ENCODE results near the gene NKX6-2. TPM values are rescaled to one million over a fixed set of nuclear protein-coding genes. Genes with fewer than 3 reads are reported as not detected.

NKX6-2 gene
- total and polyA plus RNA-seq, 4 donors, result 0.07 to 7.1 TPM; not detected in 2

DNA sequence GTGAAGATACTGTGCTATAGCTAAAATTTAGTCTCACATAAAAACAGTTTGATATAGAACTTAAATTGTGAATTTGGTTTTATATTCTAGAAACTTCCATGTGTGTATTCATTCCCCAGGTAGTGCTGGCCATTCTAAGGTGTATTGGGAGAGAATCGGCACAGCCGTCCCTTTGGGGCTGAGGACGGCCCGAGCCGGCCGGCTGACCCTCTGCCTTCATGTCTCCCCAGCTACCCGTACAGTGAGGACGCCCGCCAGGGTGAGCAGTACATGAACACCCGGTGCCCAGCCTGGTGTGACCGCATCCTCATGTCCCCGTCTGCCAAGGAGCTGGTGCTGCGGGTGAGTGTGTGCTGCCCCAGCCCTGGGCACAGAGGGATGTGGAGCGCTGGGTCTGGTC is 8.5 kb downstream of the NKX6-2 start:
- Histone ChIP-seq H3K36me3 (ENCODE audit: control insufficient read depth in 4 of 4, insufficient read depth in 3 of 4, low read depth in 1 of 4, low read length in 3 of 4) (peaks cover 4 to 24% (median 14%) of the 10 kb centered on the region in 4 donors), H3K9ac (ENCODE audit: low read depth in 1 of 2, low read length in 2 of 2) (no peak overlapping the region)
- DNase-seq (ENCODE audit: low spot score), result no peak

GRCh38 chr10:132776821-132777220 is 9.1 kb downstream of the NKX6-2 start:
- DNase-seq (ENCODE audit: low spot score), result no peak
- Histone ChIP-seq H3K36me3 (ENCODE audit: control insufficient read depth in 4 of 4, insufficient read depth in 3 of 4, low read depth in 1 of 4, low read length in 3 of 4) (peaks cover 2 to 22% (median 10%) of the 10 kb centered on the region in 4 donors), H3K9ac (ENCODE audit: low read depth in 1 of 2, low read length in 2 of 2) (no peak overlapping the region), H3K9me3 (ENCODE audit: control insufficient read depth in 4 of 4, low read length in 3 of 4) (no peaks in the 10 kb centered on the region), H3K27ac (ENCODE audit: low read depth in 1 of 2, low read length in 2 of 2) (no peak overlapping the region), H3K4me3 (ENCODE audit: low read depth in 1 of 3, low read length in 3 of 3) (no peak overlapping the region), H3K27me3 (ENCODE audit: control insufficient read depth in 4 of 4, insufficient read depth in 4 of 4, low read length in 3 of 4) (no peaks in the 10 kb centered on the region), H3K4me1 (ENCODE audit: control insufficient read depth in 4 of 4, insufficient read depth in 4 of 4, low read length in 3 of 4) (no peaks in the 10 kb centered on the region)
- no peak for TF ChIP-seq NR2F2 (IDR thresholded peaks at IDR 0.05)
- TF ChIP-seq ZBTB33 (IDR thresholded peaks at IDR 0.05), result no peak
- TF ChIP-seq, protein P1, sequence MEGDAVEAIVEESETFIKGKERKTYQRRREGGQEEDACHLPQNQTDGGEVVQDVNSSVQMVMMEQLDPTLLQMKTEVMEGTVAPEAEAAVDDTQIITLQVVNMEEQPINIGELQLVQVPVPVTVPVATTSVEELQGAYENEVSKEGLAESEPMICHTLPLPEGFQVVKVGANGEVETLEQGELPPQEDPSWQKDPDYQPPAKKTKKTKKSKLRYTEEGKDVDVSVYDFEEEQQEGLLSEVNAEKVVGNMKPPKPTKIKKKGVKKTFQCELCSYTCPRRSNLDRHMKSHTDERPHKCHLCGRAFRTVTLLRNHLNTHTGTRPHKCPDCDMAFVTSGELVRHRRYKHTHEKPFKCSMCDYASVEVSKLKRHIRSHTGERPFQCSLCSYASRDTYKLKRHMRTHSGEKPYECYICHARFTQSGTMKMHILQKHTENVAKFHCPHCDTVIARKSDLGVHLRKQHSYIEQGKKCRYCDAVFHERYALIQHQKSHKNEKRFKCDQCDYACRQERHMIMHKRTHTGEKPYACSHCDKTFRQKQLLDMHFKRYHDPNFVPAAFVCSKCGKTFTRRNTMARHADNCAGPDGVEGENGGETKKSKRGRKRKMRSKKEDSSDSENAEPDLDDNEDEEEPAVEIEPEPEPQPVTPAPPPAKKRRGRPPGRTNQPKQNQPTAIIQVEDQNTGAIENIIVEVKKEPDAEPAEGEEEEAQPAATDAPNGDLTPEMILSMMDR (IDR thresholded peaks at IDR 0.05; ENCODE audit: low read depth, low read length, missing input control), result no peak
- TF ChIP-seq JUND (IDR thresholded peaks at IDR 0.05), result no peak
- no peak for TF ChIP-seq ATF3 (IDR thresholded peaks at IDR 0.05)
- no peak for TF ChIP-seq GABPA (IDR thresholded peaks at IDR 0.05 in 1 of 2, conservative IDR thresholded peaks at IDR 0.05 in 1 of 2)
- TF ChIP-seq TAF1 (conservative IDR thresholded peaks at IDR 0.05), result no peak
- TF ChIP-seq YY1 (IDR thresholded peaks at IDR 0.05), result no peak
- no peak for TF ChIP-seq RAD21 (IDR thresholded peaks at IDR 0.05)
- TF ChIP-seq RXRA (IDR thresholded peaks at IDR 0.05), result no peak
- TF ChIP-seq HNF4G (IDR thresholded peaks at IDR 0.05), result no peak
- no peak for TF ChIP-seq EGR1 (IDR thresholded peaks at IDR 0.05; ENCODE audit: low read depth in 2 of 2)
- TF ChIP-seq MAX (IDR thresholded peaks at IDR 0.05), result no peak
- TF ChIP-seq FOXA2 (IDR thresholded peaks at IDR 0.05), result no peak
- TF ChIP-seq SP1 (IDR thresholded peaks at IDR 0.05), result no peak
- no peak for TF ChIP-seq HNF4A (conservative IDR thresholded peaks at IDR 0.05)
- WGBS, result 97% methylated on average over 18 of the region's 18 CpGs

More for the DNA sequence above, 8.5 kb downstream of the NKX6-2 start:
- no peak overlapping the region for H3K27ac ChIP-seq (ENCODE audit: low read depth in 1 of 2, low read length in 2 of 2)
- 97% methylated on average over 14 of the region's 14 CpGs for WGBS
- H3K4me3 ChIP-seq (ENCODE audit: low read depth in 1 of 3, low read length in 3 of 3), result no peak overlapping the region
- H3K4me1 ChIP-seq (ENCODE audit: control insufficient read depth in 4 of 4, insufficient read depth in 4 of 4, low read length in 3 of 4), result no peaks in the 10 kb centered on the region
- TF ChIP-seq TAF1 (conservative IDR thresholded peaks at IDR 0.05), result no peak
- no peaks in the 10 kb centered on the region for H3K27me3 ChIP-seq (ENCODE audit: control insufficient read depth in 4 of 4, insufficient read depth in 4 of 4, low read length in 3 of 4)
- H3K9me3 ChIP-seq (ENCODE audit: control insufficient read depth in 4 of 4, low read length in 3 of 4), result no peaks in the 10 kb centered on the region

DNA sequence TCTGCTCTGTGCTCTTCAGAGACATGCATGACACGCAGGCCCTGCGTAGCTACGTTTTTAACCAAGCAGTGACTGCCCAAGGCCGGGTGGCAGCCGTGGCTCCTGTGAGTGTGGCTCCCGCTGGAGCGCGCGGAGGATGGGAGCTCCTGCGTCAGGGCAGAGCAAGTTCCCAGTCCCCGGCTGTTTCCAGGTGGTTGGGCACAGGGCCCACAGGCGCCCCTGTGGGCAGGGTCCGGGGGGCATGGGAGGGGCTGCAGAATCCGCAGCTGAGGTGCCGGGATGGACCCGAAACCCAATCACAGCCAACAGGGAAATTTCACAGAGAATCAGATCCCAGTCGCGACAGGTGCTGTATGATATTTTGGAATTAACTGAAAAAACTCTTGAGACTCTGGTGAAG is 9.8 kb downstream of the NKX6-2 start:
- WGBS, result 96% methylated on average over 18 of the region's 18 CpGs
- Histone ChIP-seq H3K9me3 (ENCODE audit: control insufficient read depth in 4 of 4, low read length in 3 of 4) (no peaks in the 10 kb centered on the region), H3K36me3 (ENCODE audit: control insufficient read depth in 4 of 4, insufficient read depth in 3 of 4, low read depth in 1 of 4, low read length in 3 of 4) (peaks cover 0 to 16% (median 8%) of the 10 kb centered on the region in 4 donors), H3K27me3 (ENCODE audit: control insufficient read depth in 4 of 4, insufficient read depth in 4 of 4, low read length in 3 of 4) (no peaks in the 10 kb centered on the region), H3K9ac (ENCODE audit: low read depth in 1 of 2, low read length in 2 of 2) (no peak overlapping the region), H3K4me3 (ENCODE audit: low read depth in 1 of 3, low read length in 3 of 3) (no peak overlapping the region), H3K4me1 (ENCODE audit: control insufficient read depth in 4 of 4, insufficient read depth in 4 of 4, low read length in 3 of 4) (no peaks in the 10 kb centered on the region), H3K27ac (ENCODE audit: low read depth in 1 of 2, low read length in 2 of 2) (no peak overlapping the region)
- TF ChIP-seq ATF3 (IDR thresholded peaks at IDR 0.05) (no peak), REST (IDR thresholded peaks at IDR 0.05) (no peak), YY1 (IDR thresholded peaks at IDR 0.05) (no peak), GABPA (IDR thresholded peaks at IDR 0.05 in 1 of 2, conservative IDR thresholded peaks at IDR 0.05 in 1 of 2) (no peak), SP1 (IDR thresholded peaks at IDR 0.05) (no peak), RAD21 (IDR thresholded peaks at IDR 0.05) (no peak), RXRA (IDR thresholded peaks at IDR 0.05) (no peak), FOXA2 (IDR thresholded peaks at IDR 0.05) (no peak), FOXA1 (IDR thresholded peaks at IDR 0.05) (no peak)
- TF ChIP-seq, protein P1 (IDR thresholded peaks at IDR 0.05; ENCODE audit: low read depth, low read length, missing input control), result no peak
- DNase-seq (ENCODE audit: low spot score), result no peak
